Loucy (cell line): ENCODE data around the gene CCDC187.

Source experiments
- EZH2phosphoT487 ChIP-seq: fragments of 200-600 bp; IDR thresholded peaks from 2 replicates; pipeline ENCODE4 v1.6.1; 2018; ENCODE audit warnings: antibody characterized with exemption, mild to moderate bottlenecking, moderate library complexity, borderline replicate concordance
- TF ChIP-seq, protein P1 (sequence below): fragments of 200-600 bp; sonication (generic); conservative IDR thresholded peaks from 2 replicates; pipeline ENCODE4 v1.5.1; 2014; ENCODE audit warnings: mild to moderate bottlenecking, antibody characterized with exemption, low read length

DNA sequence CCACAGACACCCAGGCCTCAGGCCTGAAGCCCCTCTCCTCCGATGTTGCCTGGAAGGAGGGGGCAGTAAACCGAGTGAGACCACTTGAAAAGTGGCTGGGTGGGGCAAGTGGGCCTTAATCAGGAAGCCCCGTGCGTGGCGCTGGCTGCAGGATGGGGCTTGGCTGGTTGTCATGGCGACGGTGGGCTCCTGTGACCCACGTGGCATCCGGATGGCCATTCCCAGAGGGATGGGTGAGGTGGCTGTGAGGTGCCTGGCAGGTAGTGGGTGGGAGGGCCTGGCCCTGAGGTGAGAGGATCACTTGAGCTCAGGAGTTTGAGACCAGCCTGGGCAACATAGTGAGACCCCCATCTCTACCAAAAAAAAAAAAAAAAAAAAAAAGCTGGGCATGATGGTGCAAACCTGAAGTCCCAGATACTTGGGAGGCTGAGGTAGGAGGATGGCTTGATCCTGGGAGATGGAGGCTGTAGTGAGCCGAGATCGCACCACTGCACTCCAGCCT is 28.6 kb upstream of the CCDC187 start:
- TF ChIP-seq, protein P1, sequence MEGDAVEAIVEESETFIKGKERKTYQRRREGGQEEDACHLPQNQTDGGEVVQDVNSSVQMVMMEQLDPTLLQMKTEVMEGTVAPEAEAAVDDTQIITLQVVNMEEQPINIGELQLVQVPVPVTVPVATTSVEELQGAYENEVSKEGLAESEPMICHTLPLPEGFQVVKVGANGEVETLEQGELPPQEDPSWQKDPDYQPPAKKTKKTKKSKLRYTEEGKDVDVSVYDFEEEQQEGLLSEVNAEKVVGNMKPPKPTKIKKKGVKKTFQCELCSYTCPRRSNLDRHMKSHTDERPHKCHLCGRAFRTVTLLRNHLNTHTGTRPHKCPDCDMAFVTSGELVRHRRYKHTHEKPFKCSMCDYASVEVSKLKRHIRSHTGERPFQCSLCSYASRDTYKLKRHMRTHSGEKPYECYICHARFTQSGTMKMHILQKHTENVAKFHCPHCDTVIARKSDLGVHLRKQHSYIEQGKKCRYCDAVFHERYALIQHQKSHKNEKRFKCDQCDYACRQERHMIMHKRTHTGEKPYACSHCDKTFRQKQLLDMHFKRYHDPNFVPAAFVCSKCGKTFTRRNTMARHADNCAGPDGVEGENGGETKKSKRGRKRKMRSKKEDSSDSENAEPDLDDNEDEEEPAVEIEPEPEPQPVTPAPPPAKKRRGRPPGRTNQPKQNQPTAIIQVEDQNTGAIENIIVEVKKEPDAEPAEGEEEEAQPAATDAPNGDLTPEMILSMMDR = no peak
- no peak for TF ChIP-seq EZH2phosphoT487
